Measurements from ENCODE around the gene LARGE1. TPM values are rescaled to one million over a fixed set of nuclear protein-coding genes. Genes with fewer than 3 reads are reported as not detected.

The LARGE1 gene
- total RNA-seq, 1 experiment from 2014 or later, result 2.5 TPM

DNA sequence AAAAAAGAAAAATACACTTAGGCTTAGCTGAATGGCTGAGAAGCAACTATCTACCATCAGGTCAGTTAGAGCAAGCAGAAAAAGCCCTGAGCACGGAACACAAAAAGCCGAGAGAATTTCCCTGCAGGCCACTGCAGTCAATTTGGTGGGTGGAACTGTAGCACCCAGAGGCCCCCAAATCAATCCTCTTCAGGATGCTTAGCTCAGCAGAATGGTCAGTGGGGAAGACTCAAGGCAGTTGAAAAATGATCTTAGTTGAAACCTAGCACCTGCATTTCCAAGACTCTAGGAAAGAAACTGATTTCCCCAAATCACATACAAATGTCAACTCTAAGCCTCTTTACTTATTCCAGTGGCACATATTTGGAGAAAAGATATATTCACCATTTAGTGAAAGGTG lies 534.7 kb downstream of the LARGE1 start:
- H3K9me3 ChIP-seq (ENCODE audit: control insufficient read depth, insufficient read depth, low read depth, low read length), result no peaks in the 10 kb centered on the region
- in situ Hi-C loops (cut with HindIII; ENCODE audit: low pct_unique_long_range_greater_than_20kb, low sequenced_read_pairs) (no loop called here), intact Hi-C loops (cut with micrococcal nuclease; ENCODE audit: unreplicated experiment) (no loop called here)
- CTCF ChIA-PET, result no interaction called here
- no peaks in the 10 kb centered on the region for H3K27me3 ChIP-seq (ENCODE audit: control insufficient read depth, insufficient read depth, low read length)
- POLR2A ChIA-PET, result no interaction called here
- H3K4me3 ChIP-seq (ENCODE audit: low read depth in 2 of 2, low read length in 2 of 2), result no peak overlapping the region
- no TSS peak for BruUV-seq (replicated peaks)
- H3K4me1 ChIP-seq (ENCODE audit: control insufficient read depth, insufficient read depth, low read length), result no peaks in the 10 kb centered on the region
- no peak for TF ChIP-seq TCF7L2 (IDR thresholded peaks at IDR 0.05; ENCODE audit: low read depth, low read length)
- TF ChIP-seq, protein P1, sequence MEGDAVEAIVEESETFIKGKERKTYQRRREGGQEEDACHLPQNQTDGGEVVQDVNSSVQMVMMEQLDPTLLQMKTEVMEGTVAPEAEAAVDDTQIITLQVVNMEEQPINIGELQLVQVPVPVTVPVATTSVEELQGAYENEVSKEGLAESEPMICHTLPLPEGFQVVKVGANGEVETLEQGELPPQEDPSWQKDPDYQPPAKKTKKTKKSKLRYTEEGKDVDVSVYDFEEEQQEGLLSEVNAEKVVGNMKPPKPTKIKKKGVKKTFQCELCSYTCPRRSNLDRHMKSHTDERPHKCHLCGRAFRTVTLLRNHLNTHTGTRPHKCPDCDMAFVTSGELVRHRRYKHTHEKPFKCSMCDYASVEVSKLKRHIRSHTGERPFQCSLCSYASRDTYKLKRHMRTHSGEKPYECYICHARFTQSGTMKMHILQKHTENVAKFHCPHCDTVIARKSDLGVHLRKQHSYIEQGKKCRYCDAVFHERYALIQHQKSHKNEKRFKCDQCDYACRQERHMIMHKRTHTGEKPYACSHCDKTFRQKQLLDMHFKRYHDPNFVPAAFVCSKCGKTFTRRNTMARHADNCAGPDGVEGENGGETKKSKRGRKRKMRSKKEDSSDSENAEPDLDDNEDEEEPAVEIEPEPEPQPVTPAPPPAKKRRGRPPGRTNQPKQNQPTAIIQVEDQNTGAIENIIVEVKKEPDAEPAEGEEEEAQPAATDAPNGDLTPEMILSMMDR (IDR thresholded peaks at IDR 0.05), result no peak
- TF ChIP-seq SIN3A (IDR thresholded peaks at IDR 0.05; ENCODE audit: borderline replicate concordance, insufficient read depth, low read depth, low read length), result no peak
- no peak for TF ChIP-seq POLR2AphosphoS5 (IDR thresholded peaks at IDR 0.05; ENCODE audit: low read depth, low read length)
- TF ChIP-seq, protein P2, sequence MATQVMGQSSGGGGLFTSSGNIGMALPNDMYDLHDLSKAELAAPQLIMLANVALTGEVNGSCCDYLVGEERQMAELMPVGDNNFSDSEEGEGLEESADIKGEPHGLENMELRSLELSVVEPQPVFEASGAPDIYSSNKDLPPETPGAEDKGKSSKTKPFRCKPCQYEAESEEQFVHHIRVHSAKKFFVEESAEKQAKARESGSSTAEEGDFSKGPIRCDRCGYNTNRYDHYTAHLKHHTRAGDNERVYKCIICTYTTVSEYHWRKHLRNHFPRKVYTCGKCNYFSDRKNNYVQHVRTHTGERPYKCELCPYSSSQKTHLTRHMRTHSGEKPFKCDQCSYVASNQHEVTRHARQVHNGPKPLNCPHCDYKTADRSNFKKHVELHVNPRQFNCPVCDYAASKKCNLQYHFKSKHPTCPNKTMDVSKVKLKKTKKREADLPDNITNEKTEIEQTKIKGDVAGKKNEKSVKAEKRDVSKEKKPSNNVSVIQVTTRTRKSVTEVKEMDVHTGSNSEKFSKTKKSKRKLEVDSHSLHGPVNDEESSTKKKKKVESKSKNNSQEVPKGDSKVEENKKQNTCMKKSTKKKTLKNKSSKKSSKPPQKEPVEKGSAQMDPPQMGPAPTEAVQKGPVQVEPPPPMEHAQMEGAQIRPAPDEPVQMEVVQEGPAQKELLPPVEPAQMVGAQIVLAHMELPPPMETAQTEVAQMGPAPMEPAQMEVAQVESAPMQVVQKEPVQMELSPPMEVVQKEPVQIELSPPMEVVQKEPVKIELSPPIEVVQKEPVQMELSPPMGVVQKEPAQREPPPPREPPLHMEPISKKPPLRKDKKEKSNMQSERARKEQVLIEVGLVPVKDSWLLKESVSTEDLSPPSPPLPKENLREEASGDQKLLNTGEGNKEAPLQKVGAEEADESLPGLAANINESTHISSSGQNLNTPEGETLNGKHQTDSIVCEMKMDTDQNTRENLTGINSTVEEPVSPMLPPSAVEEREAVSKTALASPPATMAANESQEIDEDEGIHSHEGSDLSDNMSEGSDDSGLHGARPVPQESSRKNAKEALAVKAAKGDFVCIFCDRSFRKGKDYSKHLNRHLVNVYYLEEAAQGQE (IDR thresholded peaks at IDR 0.05; ENCODE audit: insufficient read depth in 1 of 2, low read depth in 2 of 2, low read length in 1 of 2), result no peak
- no peak overlapping the region for H3K27ac ChIP-seq (ENCODE audit: low read length)
- ATAC-seq (no peak), DNase-seq (ENCODE audit: low read depth, low spot score) (no peak)
- no peaks in the 10 kb centered on the region for H3K36me3 ChIP-seq (ENCODE audit: control insufficient read depth, insufficient read depth, low read length)

DNA sequence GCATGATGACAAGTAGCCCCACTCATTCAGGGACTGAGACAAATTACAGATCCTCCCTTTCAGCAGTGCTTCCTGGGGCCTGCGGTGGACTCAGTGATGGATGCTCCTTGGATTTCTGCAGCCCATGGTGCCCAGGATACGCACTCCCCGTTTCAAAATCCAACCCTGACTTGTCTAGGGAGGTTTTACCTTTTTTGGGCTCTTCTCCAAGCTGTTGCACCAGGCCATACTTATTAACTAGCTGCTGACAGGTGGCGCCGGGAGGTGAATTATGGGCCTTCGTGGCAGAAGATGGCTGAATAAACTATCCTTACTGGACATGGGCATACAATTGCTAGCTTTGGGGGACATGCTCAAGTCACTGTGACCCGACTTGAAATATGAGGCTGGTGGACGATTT lies 537.8 kb downstream of the LARGE1 start:
- ATAC-seq, result no peak
- BruUV-seq (replicated peaks), result no TSS peak
- Histone ChIP-seq H3K9me3 (ENCODE audit: control insufficient read depth, insufficient read depth, low read depth, low read length) (no peaks in the 10 kb centered on the region), H3K27me3 (ENCODE audit: control insufficient read depth, insufficient read depth, low read length) (no peaks in the 10 kb centered on the region), H3K27ac (ENCODE audit: low read length) (no peak overlapping the region), H3K36me3 (ENCODE audit: control insufficient read depth, insufficient read depth, low read length) (no peaks in the 10 kb centered on the region), H3K4me1 (ENCODE audit: control insufficient read depth, insufficient read depth, low read length) (no peaks in the 10 kb centered on the region), H3K4me3 (ENCODE audit: low read depth in 2 of 2, low read length in 2 of 2) (no peak overlapping the region)
- in situ Hi-C loops (cut with HindIII; ENCODE audit: low pct_unique_long_range_greater_than_20kb, low sequenced_read_pairs) (no loop called here), intact Hi-C loops (cut with micrococcal nuclease; ENCODE audit: unreplicated experiment) (no loop called here)
- POLR2A ChIA-PET, result no interaction called here
- no peak for DNase-seq (ENCODE audit: low read depth, low spot score)
- TF ChIP-seq TCF7L2 (IDR thresholded peaks at IDR 0.05; ENCODE audit: low read depth, low read length) (no peak), SIN3A (IDR thresholded peaks at IDR 0.05; ENCODE audit: borderline replicate concordance, insufficient read depth, low read depth, low read length) (no peak), POLR2AphosphoS5 (IDR thresholded peaks at IDR 0.05; ENCODE audit: low read depth, low read length) (no peak)
- CTCF ChIA-PET, result no interaction called here

DNA sequence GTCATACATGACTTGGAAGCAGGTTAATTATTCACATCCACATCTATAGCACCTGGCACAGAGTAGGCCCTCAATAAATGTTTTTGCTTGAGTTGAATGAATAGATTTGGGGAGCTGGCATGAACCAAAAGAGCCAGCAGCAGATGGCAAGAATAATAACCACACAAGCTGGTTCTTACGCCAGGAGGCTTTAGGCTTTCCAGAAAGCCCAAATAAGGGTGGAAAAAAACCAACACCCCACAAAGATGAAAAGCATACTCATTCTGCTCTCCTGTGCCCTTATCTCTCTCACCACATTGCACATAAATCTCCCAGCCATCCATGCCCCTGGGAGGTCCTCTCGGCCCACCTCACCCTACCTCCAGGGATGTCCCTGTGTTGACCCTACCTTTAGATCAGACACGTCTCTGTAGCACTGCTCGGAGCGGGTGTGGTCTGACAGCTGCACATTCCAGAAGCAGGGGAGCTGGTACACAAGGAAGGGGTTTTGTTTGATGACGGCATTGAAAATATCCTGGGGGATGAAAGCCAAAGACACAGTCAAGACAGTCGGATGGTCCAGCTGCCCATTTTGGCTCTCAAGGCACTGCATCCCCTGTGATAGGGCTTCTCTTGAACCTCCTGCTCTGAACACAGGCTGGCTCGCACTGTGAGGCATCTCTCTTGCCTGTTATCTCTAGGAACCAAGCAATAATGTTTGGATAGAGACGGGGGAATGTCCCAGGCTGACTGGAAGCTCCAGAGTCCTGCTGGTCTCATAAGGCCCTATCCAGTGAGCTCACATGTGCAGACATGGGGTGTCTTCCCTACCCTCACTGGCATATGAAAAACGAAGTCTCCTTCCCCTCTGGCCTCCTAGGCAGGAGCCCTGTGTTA lies 538.5 kb downstream of the LARGE1 start:
- H3K4me3 ChIP-seq (ENCODE audit: low read depth in 2 of 2, low read length in 2 of 2), result no peak overlapping the region
- no peak overlapping the region for H3K27ac ChIP-seq (ENCODE audit: low read length)
- H3K27me3 ChIP-seq (ENCODE audit: control insufficient read depth, insufficient read depth, low read length), result no peaks in the 10 kb centered on the region
- in situ Hi-C loops (cut with HindIII; ENCODE audit: low pct_unique_long_range_greater_than_20kb, low sequenced_read_pairs), result no loop called here
- intact Hi-C loops (cut with micrococcal nuclease; ENCODE audit: unreplicated experiment), result no loop called here
- H3K9me3 ChIP-seq (ENCODE audit: control insufficient read depth, insufficient read depth, low read depth, low read length), result no peaks in the 10 kb centered on the region
- no peaks in the 10 kb centered on the region for H3K4me1 ChIP-seq (ENCODE audit: control insufficient read depth, insufficient read depth, low read length)
- POLR2A ChIA-PET, result no interaction called here
- TF ChIP-seq, protein P1 (IDR thresholded peaks at IDR 0.05), result no peak
- TF ChIP-seq SIN3A (IDR thresholded peaks at IDR 0.05; ENCODE audit: borderline replicate concordance, insufficient read depth, low read depth, low read length), result no peak
- no peak for TF ChIP-seq POLR2AphosphoS5 (IDR thresholded peaks at IDR 0.05; ENCODE audit: low read depth, low read length)
- no peak for TF ChIP-seq TCF7L2 (IDR thresholded peaks at IDR 0.05; ENCODE audit: low read depth, low read length)
- TF ChIP-seq, protein P2 (IDR thresholded peaks at IDR 0.05; ENCODE audit: insufficient read depth in 1 of 2, low read depth in 2 of 2, low read length in 1 of 2), result no peak
- ATAC-seq (no peak), DNase-seq (ENCODE audit: low read depth, low spot score) (no peak)
- no TSS peak for BruUV-seq (replicated peaks)
- H3K36me3 ChIP-seq (ENCODE audit: control insufficient read depth, insufficient read depth, low read length), result no peaks in the 10 kb centered on the region
- CTCF ChIA-PET, result no interaction called here

Measured in Panc1 (cell line).